ENCODE data around the gene PRKCQ.

PRKCQ gene

DNA sequence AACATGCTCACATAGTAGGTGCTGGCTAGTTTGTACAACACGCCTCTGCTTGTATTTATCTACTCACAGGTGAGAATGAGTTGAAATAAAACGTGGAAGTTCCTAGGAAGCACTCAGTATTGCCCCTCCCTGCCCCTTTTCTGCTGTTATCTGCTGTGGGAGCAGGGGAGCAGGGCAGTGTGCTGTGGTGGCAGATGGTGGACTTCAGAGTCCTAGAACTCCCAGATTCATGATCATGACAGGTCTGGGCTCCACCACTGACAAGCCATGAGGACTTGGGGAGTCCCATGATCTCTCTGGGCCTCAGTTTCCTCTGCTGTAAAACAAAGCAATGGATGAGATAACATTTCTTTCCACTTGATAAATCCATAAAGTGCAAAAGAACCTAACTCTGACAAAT lies 11.6 kb upstream of the PRKCQ start:
- no peak overlapping the region for H3K4me3 ChIP-seq (ENCODE audit: low read depth in 1 of 2, low read length in 2 of 2)
- 0 out of 3 replicates have a peak, but pooled peaks have one; percentile 39 for ATAC-seq (ENCODE audit: insufficient read depth, low read depth)

DNA sequence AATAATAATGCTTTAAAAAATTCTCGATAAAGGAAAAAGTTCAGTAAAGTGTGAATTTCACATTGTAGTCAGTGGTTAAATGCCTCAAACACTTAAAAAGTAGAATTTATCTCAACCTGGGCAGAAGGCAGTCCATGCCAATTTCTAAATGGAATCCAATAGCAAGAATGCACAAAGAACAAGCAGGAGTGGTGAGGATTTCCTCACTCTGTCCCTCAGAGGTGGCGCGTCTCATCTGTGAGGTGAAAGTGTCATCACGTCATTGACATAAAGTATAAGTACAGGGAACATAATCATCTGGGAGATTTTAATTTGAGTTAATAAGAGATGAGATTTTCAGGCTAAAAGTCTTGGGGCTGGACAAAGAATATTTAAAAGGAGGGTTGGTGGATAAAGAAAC lies 10.0 kb upstream of the PRKCQ start:
- Histone ChIP-seq H3K9ac (ENCODE audit: low read depth, low read length) (no peak overlapping the region), H3K9me3 (ENCODE audit: insufficient read depth, low read length, severe bottlenecking) (no peaks in the 10 kb centered on the region), H3K36me3 (ENCODE audit: insufficient read depth, low read length) (peaks cover 18% of the 10 kb centered on the region; the same call in 1 of the 2 replicates), H3K4me2 (ENCODE audit: insufficient read depth, low read length) (no peak overlapping the region), H3K79me2 (ENCODE audit: insufficient read depth, low read length) (no peaks in the 10 kb centered on the region), H4K20me1 (ENCODE audit: insufficient read depth, low read length) (no peaks in the 10 kb centered on the region), H3K27ac (ENCODE audit: low read length) (no peak overlapping the region), H3K27me3 (ENCODE audit: insufficient read depth, low read length, poor library complexity) (no peaks in the 10 kb centered on the region), H2AFZ (ENCODE audit: low read depth, low read length) (no peak overlapping the region), H3K4me1 (ENCODE audit: insufficient read depth, low read length) (peaks cover 27% of the 10 kb centered on the region), H3K4me3 (ENCODE audit: low read depth in 1 of 2, low read length in 2 of 2) (no peak overlapping the region)
- TF ChIP-seq, protein P1, sequence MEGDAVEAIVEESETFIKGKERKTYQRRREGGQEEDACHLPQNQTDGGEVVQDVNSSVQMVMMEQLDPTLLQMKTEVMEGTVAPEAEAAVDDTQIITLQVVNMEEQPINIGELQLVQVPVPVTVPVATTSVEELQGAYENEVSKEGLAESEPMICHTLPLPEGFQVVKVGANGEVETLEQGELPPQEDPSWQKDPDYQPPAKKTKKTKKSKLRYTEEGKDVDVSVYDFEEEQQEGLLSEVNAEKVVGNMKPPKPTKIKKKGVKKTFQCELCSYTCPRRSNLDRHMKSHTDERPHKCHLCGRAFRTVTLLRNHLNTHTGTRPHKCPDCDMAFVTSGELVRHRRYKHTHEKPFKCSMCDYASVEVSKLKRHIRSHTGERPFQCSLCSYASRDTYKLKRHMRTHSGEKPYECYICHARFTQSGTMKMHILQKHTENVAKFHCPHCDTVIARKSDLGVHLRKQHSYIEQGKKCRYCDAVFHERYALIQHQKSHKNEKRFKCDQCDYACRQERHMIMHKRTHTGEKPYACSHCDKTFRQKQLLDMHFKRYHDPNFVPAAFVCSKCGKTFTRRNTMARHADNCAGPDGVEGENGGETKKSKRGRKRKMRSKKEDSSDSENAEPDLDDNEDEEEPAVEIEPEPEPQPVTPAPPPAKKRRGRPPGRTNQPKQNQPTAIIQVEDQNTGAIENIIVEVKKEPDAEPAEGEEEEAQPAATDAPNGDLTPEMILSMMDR (IDR thresholded peaks at IDR 0.05; ENCODE audit: borderline replicate concordance, extremely low read depth, low read length, poor library complexity, severe bottlenecking): no peak
- no peak for TF ChIP-seq EZH2 (IDR thresholded peaks at IDR 0.05; ENCODE audit: borderline replicate concordance, low read depth, low read length, severe bottlenecking)
- DNase-seq (no peak), ATAC-seq (ENCODE audit: insufficient read depth, low read depth) (no peak)

More for the DNA sequence above, 11.6 kb upstream of the PRKCQ start:
- Histone ChIP-seq H3K9me3 (ENCODE audit: insufficient read depth, low read length, severe bottlenecking) (no peaks in the 10 kb centered on the region), H4K20me1 (ENCODE audit: insufficient read depth, low read length) (no peaks in the 10 kb centered on the region), H2AFZ (ENCODE audit: low read depth, low read length) (no peak overlapping the region), H3K9ac (ENCODE audit: low read depth, low read length) (no peak overlapping the region), H3K79me2 (ENCODE audit: insufficient read depth, low read length) (no peaks in the 10 kb centered on the region), H3K27ac (ENCODE audit: low read length) (no peak overlapping the region; the same call in 1 of the 2 replicates), H3K4me2 (ENCODE audit: insufficient read depth, low read length) (no peak overlapping the region), H3K4me1 (ENCODE audit: insufficient read depth, low read length) (peaks cover 27% of the 10 kb centered on the region), H3K27me3 (ENCODE audit: insufficient read depth, low read length, poor library complexity) (no peaks in the 10 kb centered on the region), H3K36me3 (ENCODE audit: insufficient read depth, low read length) (peaks cover 7% of the 10 kb centered on the region; the same call in 1 of the 2 replicates)
- TF ChIP-seq, protein P1 (IDR thresholded peaks at IDR 0.05; ENCODE audit: borderline replicate concordance, extremely low read depth, low read length, poor library complexity, severe bottlenecking): no peak
- TF ChIP-seq EZH2 (IDR thresholded peaks at IDR 0.05; ENCODE audit: borderline replicate concordance, low read depth, low read length, severe bottlenecking): no peak
- no peak for DNase-seq

DNA sequence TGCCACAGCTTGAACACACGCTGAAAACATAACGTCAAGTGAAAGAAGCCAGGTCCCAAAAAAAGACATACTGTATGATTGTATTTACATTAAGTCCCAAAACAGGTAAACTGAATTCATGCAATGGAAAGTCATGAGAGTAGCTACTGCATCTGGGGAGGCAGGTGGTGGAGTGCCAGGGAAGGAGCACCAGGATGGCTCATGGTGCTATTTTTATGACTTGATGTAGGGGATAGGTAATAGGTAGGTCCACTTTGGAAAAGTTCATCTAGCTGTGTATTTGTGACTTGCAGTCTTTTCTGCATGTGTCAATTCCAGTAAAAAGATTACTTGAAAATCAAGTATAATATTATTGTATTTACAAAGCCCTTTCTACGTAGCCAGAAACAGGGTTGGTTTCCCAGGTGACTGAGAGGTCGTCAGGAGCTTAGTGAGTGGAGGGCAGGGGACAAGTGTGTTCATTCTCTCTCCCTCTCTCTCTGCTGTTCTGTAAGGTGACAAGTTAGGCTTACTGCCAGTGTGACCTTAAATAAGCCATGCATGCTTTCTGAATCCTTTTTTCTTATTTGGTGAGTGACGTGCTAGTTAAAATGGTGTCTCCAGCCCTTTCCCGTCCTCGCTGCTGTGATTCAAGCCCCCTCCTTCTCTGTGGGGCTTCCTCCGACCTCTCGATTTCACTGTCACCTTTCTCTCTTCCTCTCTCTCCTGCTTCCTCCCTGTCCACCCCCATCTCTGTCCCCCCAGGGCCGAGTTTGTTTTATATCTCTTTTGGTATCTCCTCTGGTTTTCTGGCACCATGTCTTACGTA lies 9.4 kb upstream of the PRKCQ start:
- Histone ChIP-seq H3K9me3 (ENCODE audit: insufficient read depth, low read length, severe bottlenecking) (no peaks in the 10 kb centered on the region), H3K36me3 (ENCODE audit: insufficient read depth, low read length) (peaks cover 25% of the 10 kb centered on the region; the same call in 1 of the 2 replicates), H3K9ac (ENCODE audit: low read depth, low read length) (no peak overlapping the region), H3K27me3 (ENCODE audit: insufficient read depth, low read length, poor library complexity) (no peaks in the 10 kb centered on the region), H3K4me3 (ENCODE audit: low read depth in 1 of 2, low read length in 2 of 2) (no peak overlapping the region), H4K20me1 (ENCODE audit: insufficient read depth, low read length) (no peaks in the 10 kb centered on the region), H3K79me2 (ENCODE audit: insufficient read depth, low read length) (no peaks in the 10 kb centered on the region), H3K27ac (ENCODE audit: low read length) (no peak overlapping the region), H2AFZ (ENCODE audit: low read depth, low read length) (no peak overlapping the region), H3K4me2 (ENCODE audit: insufficient read depth, low read length) (no peak overlapping the region), H3K4me1 (ENCODE audit: insufficient read depth, low read length) (peaks cover 27% of the 10 kb centered on the region)
- ATAC-seq (ENCODE audit: insufficient read depth, low read depth) (no peak), DNase-seq (no peak)
- TF ChIP-seq, protein P1 (IDR thresholded peaks at IDR 0.05; ENCODE audit: borderline replicate concordance, extremely low read depth, low read length, poor library complexity, severe bottlenecking): no peak
- TF ChIP-seq EZH2 (IDR thresholded peaks at IDR 0.05; ENCODE audit: borderline replicate concordance, low read depth, low read length, severe bottlenecking): no peak
